HG03439 (cell line): ENCODE measurements around the gene EPB41L2.
"Not testable (repeated sequence)": the region's sequence is repeated elsewhere in the genome, so short reads cannot be mapped to it uniquely, and the experiment has no call there.

Source experiments
- ATAC-seq: cut with Tn5 transposase; IDR thresholded peaks from one replicate; pipeline ENCODE4 v1.9.1; 2021; ENCODE audit warnings: mild to moderate bottlenecking, moderate library complexity; ENCODE audit not compliant: unreplicated experiment

EPB41L2 gene

DNA sequence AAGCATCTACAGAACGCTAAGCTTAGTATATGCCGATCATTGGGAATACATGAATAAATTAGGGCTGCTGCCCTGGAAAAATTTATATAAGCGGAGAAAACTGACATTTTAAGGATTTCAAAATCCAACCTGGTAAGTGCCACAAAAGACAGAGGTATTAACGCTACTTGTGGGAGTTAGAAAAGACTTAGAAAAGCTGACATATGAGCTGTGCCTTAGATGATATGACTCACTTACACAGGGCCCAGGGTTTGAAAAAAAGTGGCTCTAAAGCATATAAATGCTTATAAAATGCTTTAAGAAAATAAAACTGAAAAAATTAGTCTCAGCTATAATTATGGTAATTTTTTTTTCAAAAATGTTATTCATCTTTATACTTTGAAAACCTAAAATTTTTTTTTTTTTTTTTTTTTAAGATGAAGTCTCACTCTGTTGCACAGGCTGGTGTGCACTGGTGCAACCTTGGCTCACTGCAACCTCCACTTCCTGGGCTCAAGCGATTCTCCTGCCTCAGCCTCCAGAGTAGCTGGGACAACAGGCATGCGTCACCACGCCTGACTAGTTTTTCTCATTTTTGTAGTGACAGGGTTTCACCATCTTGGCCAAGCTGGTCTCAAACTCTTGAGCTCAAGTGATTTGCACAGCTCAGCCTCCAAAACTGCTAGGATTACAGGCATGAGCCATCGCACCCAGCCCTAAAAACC lies 25.7 kb downstream of the EPB41L2 start:
- ATAC-seq: no peak

DNA sequence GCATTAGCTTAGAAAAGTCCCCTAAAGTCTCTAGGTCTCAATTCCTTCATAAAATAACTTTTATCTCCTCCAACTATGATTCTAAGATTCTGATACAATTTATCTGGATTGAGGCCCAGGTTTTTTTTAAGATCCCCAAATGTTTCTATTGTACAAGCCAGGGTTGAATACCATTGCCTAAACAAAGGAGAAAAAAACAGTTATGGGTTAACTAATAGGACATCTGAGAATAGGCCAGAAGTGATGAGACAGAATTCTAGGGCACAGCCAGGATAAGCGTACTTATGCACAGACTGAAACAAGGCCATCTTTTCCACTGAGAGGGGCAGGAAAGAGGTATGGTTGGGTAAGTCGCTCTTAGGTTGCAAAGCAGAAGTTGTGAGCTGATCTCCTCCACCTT lies 26.4 kb downstream of the EPB41L2 start:
- no peak for ATAC-seq

DNA sequence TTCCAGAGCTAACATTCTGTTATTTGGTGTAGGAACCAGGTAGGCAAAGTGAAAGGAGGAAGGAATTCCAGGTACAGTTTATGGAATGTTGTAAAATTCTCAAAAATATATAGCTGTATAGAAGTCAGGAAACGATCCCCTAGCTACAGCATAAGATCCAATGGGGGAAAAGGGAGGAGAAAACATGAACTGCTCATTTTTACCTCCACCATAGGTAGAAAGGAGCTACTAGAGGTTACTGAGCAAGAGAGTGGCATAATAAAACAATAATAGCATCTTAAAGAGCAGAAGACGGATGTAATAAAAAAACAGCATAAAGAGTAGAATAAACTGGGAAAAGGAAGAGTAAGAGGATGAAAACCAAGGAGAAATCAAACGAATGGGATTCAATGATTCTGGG lies 26.9 kb downstream of the EPB41L2 start:
- no peak for ATAC-seq

DNA sequence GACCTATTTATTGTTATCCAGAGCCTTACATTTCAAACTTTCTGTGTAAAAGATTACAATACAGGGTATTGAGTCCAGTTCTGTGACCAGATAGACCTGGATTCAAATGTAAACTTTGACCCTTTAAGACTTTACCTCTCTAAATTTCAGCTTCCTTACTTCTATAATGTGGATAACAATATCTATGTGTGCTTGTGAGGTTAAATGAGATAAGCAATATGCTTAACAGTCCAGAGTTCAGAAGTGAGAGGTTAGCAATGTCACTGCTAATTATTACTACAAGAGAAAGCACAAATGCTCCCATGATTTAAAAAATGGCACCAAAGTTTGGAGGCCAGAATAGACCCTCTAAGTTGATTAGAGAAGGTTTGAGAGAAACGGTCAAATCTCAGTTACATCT lies 27.5 kb downstream of the EPB41L2 start:
- ATAC-seq: no peak

DNA sequence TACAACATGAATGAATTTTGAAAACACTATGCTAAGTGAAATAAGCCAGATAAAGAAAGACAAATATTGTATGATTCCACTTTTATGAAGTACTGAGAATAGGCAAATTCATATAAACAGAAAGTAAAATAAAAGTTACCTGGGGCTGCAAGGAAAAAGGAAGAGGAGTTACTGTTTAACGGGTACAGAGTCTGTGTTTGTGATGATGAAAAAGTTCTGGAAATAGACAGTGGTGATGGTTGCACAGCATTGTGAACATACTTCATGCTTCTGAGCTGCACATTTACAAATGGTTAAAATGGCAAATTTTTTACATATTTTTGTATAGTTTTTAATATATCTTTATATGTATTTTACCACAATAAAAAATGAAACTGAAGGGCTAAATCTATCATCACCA lies 29.4 kb downstream of the EPB41L2 start:
- no peak for ATAC-seq

- ATAC-seq: peak; percentile 94
Measured at GRCh38 chr6:131029626-131030297, 33.3 kb downstream of the EPB41L2 start.

GRCh38 chr6:131027326-131027725 lies 35.7 kb downstream of the EPB41L2 start:
- ATAC-seq: no peak

DNA sequence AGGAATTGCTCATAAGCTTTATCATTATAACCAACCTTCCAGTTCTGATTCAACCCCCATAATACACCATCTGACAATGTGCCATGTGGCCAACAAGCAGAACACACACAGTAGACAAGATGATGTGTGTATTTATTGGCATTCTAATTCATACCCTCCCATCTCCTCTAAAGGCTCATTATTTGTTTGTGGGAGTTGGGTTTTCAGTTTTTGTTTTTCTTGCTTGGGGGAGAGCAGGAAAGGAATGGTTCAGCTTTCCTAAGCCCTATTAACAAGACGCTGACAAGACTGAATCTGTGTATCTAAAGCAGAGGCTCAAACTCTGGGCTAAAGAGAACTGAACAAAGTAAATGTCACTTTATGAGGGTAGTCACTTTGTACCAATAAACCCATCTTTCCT lies 36.8 kb downstream of the EPB41L2 start:
- ATAC-seq: no peak

DNA sequence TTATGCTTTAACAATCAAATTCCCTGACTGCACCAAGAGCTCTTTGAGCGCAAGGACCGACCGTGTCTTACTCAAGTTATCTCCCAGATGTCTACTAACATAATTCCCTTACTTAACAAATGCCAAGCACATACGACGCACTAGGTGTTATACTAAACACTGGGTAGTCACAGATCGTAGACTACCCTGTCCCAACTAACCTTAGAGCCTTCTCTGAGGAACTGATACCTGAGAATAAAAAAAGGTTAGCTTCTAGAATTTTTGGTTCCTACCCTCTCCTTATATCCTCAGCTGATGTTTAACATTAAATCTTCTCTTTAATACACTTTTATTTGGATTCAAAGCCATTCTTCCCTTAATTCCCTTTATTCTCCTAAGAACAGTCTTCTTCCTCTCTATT lies 38.5 kb downstream of the EPB41L2 start:
- ATAC-seq: no peak

DNA sequence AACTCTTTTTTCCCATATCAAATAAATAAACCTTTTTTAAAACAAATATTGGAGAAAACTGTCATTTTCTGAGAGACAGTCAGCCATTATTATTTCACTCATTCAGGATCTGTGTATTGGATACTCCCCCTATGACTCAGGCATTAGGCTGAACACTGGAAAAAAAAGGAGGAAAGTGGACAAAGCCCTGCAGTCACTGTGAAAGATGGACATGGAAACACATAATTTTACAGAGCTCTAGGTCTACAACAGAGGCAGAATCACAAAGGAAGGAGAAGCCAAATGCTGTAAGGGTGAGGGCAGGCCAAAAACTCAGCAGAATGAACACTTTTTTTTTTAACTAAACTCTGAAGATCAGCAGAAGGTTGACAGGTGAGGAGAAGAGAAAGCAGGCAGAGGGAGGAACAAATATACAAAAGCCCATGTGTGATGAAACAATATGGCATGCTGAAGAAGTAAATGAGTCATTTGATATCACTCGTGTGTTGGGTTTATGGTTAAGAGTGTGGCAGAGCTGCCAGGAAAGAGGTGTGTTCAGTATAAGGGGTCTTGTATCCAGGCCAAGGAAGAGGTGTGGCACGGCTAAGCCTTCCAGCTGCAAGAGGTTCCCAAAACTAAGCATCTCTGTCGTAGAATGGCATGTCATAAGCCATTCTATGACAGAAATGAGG lies 39.1 kb downstream of the EPB41L2 start:
- no peak for ATAC-seq

- ATAC-seq: no peak
Measured at GRCh38 chr6:131022691-131023090, 40.4 kb downstream of the EPB41L2 start.

GRCh38 chr6:131017962-131018361 lies 45.1 kb downstream of the EPB41L2 start:
- no peak for ATAC-seq

DNA sequence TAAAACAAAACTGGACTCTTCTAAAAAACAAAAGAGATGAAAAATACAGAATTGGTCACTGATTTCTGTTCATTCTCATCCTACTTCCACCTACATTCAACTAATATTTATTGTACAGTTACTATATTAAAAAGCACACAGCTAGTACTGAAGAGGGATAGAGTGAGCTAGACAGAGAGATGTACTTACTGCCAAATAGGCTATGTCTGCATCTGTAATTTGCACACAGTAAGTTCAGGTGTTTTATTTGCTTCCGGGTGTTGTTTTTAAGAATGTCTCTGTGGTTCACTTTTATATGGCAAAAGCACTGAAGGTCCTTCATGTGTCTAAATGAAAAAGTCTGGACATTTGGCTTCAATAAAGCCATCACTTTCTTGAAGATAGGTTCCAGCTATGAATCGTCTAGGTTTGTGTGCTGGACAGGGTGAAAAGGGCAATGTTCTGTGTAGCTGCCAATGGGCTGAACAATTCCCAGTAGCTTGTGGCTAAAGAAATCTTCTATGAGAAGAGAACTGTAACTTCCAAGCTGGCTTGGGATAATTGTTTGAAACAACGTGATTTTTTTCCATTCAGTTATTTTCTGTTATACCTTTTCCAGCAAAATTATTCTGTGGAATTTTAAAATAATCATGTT lies 47.3 kb downstream of the EPB41L2 start:
- ATAC-seq: no peak

DNA sequence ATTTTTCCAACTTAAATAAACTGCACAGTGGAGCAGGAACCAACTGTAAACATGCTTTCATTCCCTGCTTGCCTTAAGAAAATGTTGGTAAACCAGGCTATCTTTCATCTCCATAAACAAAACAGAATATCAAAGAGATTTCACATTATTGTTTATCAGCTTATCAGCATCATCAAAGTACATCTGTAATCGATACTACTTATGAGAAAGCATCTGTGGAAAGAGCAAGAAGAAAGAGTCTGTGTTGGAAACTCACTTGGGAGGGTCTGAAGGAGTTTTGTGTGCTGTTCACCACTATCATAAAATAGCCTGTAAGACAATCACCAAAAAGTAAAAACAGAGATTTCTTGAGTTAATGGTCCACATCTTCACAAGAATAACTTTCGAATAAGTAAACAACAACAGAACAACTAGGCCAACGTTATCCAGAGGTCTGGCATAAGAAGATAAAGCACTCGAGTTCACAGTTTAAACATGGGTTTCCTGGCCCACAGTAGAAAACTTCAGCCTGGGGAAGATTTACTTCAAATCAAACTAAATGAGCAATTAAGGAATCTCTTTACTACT lies 47.9 kb downstream of the EPB41L2 start:
- ATAC-seq: no peak

DNA sequence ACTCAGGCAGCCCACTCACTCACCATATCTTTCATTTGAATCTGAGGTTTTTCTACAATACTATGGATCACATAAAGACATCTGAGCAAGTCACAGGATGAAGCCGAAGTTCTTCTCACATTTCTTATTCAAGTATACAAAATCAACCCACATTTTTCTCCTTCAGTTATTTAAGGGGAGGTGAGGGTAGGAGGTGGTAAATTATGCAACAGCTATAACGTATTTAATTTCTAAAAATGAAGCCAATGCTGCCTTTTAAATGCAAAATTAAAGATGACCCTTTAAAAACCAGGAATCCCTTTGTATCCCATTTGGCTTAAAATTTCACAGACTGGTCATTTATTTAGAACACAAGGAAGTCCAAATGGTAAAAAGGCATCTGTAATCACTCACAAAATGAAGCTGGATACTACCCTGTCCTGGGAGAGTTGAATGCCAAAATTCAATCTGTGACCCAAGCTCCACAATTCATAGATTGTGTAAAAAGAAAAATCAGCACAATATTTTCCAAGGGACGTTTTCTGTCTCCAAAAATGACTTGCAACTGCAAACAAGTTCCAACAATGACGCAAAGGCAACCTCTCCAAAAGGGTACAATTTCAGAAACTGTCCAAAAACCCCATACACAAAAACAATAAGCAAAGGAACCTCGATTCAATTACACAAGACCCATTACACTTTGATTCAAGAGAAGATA lies 48.8 kb downstream of the EPB41L2 start:
- no peak for ATAC-seq

GRCh38 chr6:131013495-131013894 lies 49.5 kb downstream of the EPB41L2 start:
- no peak for ATAC-seq

GRCh38 chr6:131009790-131010189 lies 53.3 kb downstream of the EPB41L2 start:
- ATAC-seq: no peak

- not testable (repeated sequence) for ATAC-seq
Measured at GRCh38 chr6:131008965-131009364, 54.1 kb downstream of the EPB41L2 start.

DNA sequence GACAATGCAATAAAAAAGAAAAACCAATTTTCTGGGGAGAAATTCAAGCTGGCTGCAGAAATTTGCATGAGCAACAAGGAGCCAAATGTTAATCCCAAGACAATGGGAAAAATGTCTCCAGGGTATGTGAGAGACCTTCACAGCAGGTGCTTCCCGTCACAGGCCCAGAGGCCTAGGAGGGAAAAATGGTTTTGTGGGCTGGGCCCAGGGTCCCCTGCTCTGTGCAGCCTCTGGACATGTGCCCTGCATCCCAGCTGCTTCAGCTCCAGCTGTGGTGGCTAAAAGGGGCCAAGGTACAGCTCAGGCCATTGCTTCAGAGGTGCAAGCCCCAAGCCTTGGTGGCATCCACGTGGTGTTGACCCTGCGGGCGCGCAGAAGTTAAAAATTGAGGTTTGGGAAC lies 55.1 kb downstream of the EPB41L2 start:
- not testable (repeated sequence) for ATAC-seq

GRCh38 chr6:131007286-131007685 lies 55.8 kb downstream of the EPB41L2 start:
- no peak for ATAC-seq
